Activated B cell treated with CpG ODN at 0.5 μM for 24 hours (primary cell): Measurements from ENCODE around the gene WBP11. TPM values are rescaled to one million over a fixed set of nuclear protein-coding genes. Genes with fewer than 3 reads are reported as not detected.
"Not testable (repeated sequence)": the region's sequence is repeated elsewhere in the genome, so short reads cannot be mapped to it uniquely, and the experiment has no call there.

Experiments
- ATAC-seq: fragments of 200-7000 bp; cut with Tn5 transposase; one replicate; pipeline ENCODE4 v1.10.0; 2021; ENCODE audit warnings: low read depth, mild to moderate bottlenecking, moderate library complexity
- CTCF ChIA-PET: fragments of 350-600 bp; sonication (Branson Sonifier 250); formaldehyde crosslinking; loops from one replicate; lab custom pipeline; 2021; ENCODE audit warnings: antibody characterized with exemption; lab: Charles Lee
- POLR2A ChIA-PET: fragments of 350-600 bp; sonication (Branson Sonifier 250); formaldehyde crosslinking; loops from one replicate; lab custom pipeline; 2021; ENCODE audit warnings: antibody characterized with exemption; lab: Charles Lee
- DNase-seq: peaks from one replicate; pipeline ENCODE4 v3.0.0; 2022
- H3K27ac Mint-ChIP-seq: one replicate; pipeline ENCODE4 v1.8.0; 2020; ENCODE audit warnings: mixed read lengths
- H3K27me3 Mint-ChIP-seq: one replicate; pipeline ENCODE4 v1.8.0; 2021; ENCODE audit warnings: mixed read lengths
- H3K36me3 Mint-ChIP-seq: one replicate; pipeline ENCODE4 v1.8.0; 2021; ENCODE audit warnings: low read depth, mixed read lengths
- H3K4me1 Mint-ChIP-seq: one replicate; pipeline ENCODE4 v1.8.0; 2021; ENCODE audit warnings: mixed read lengths
- H3K4me3 Mint-ChIP-seq: one replicate; pipeline ENCODE4 v1.8.0; 2020; ENCODE audit warnings: mild to moderate bottlenecking, mixed read lengths
- H3K9me3 Mint-ChIP-seq: one replicate; pipeline ENCODE4 v1.8.0; 2020; ENCODE audit warnings: mixed read lengths
- intact Hi-C: fragments of 100-400 bp; cut with micrococcal nuclease; formaldehyde crosslinking; loops from one replicate; pipeline ENCODE4 v1.15.1; 2024
- total RNA-seq: library from RNA; stranded (reverse); gene quantifications from 2 replicates; pipeline ENCODE4 v1.2.3, GENCODE V29; 2022
- TF ChIP-seq, protein P1 (sequence below): fragments of 200-600 bp; IDR thresholded peaks from one replicate; pipeline ENCODE4 v1.8.0; 2022; ENCODE audit warnings: antibody characterized with exemption, mild to moderate bottlenecking

The WBP11 gene
- total RNA-seq, 1 donor from 2014 or later = 89.4 TPM

DNA sequence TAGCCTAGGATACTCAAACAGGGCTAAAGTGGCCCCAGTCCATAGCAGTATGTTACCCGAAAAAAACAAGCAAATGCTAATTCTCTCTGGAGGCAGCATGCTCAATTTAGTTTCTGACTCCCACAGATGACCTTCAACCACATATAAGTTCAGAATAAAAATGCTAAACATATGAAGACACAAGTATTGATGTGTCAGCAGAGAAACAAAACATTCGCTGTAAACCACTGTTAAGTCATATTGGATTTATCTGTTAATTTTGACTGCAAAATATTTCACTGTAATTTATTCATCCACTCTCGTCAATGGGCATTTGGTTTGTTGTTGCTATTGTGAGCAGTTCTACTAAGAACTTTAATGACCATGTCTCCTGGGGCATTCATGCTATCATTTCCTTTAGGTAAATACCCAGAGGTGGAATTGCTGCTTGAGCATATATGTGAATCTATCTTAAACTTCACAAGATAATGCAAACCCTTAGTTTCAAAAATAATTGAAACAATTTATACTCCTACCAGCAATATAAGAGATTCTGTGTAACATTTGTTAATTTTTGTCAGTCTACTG, 36.5 kb downstream of the WBP11 start:
- Mint-ChIP-seq H3K27me3 (no peaks in the 10 kb centered on the region), H3K36me3 (peaks cover 66% of the 10 kb centered on the region), H3K27ac (peak overlapping the region; percentile 30), H3K9me3 (peaks cover 14% of the 10 kb centered on the region), H3K4me3 (peak overlapping the region; percentile 32), H3K4me1 (peaks cover 44% of the 10 kb centered on the region)
- no peak for DNase-seq
- CTCF ChIA-PET = no interaction called here
- no peak for ATAC-seq
- intact Hi-C loops = no loop called here
- POLR2A ChIA-PET = no interaction called here
- TF ChIP-seq, protein P1, sequence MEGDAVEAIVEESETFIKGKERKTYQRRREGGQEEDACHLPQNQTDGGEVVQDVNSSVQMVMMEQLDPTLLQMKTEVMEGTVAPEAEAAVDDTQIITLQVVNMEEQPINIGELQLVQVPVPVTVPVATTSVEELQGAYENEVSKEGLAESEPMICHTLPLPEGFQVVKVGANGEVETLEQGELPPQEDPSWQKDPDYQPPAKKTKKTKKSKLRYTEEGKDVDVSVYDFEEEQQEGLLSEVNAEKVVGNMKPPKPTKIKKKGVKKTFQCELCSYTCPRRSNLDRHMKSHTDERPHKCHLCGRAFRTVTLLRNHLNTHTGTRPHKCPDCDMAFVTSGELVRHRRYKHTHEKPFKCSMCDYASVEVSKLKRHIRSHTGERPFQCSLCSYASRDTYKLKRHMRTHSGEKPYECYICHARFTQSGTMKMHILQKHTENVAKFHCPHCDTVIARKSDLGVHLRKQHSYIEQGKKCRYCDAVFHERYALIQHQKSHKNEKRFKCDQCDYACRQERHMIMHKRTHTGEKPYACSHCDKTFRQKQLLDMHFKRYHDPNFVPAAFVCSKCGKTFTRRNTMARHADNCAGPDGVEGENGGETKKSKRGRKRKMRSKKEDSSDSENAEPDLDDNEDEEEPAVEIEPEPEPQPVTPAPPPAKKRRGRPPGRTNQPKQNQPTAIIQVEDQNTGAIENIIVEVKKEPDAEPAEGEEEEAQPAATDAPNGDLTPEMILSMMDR = no peak

DNA sequence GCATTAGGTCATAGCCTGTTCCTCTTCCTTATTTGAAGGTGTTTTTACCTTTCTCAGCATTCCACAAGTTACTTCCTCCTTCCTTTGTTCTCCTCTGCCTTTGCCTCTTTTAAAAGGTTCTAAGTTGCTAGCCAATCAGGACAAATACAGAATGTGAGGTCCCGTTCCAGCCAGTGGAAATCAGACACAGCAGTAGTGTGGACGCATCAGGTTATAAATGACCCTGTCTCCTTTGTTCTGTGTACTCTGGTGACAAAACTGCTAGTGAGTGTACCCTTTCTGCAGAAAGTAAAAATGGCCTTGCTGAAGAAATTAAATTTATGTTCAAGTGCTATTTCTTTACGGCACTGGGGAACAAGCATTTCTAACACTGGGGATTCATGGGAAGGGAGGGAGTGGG, 37.3 kb downstream of the WBP11 start:
- H3K27me3 Mint-ChIP-seq, DNase-seq, H3K4me3 Mint-ChIP-seq, CTCF ChIA-PET, intact Hi-C loops, POLR2A ChIA-PET, H3K27ac Mint-ChIP-seq, ATAC-seq: not testable (repeated sequence)
- Mint-ChIP-seq H3K9me3 (peaks cover 19% of the 10 kb centered on the region), H3K4me1 (peaks cover 39% of the 10 kb centered on the region), H3K36me3 (peaks cover 72% of the 10 kb centered on the region)

DNA sequence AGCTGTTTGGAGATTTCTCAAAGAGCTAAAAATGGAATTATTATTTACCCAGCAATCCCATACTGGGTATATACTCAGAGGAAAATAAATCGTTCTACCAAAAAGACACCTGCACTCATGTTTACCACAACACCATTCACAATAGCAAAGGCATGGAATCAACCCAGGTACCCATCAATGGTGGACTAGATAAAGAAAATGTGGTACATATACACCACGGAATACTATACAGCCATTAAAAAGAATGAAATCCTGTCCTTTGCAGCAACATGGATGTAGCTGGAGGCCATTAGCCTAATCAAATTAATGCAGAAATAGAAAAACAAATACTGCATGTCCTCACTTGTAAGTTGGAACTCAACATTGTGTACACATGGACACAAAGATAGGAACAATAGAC, 37.9 kb downstream of the WBP11 start:
- H3K27me3 Mint-ChIP-seq = no peaks in the 10 kb centered on the region
- no peak overlapping the region for H3K27ac Mint-ChIP-seq
- H3K4me1 Mint-ChIP-seq = peaks cover 38% of the 10 kb centered on the region
- POLR2A ChIA-PET = no interaction called here
- peaks cover 22% of the 10 kb centered on the region for H3K9me3 Mint-ChIP-seq
- no peak overlapping the region for H3K4me3 Mint-ChIP-seq
- intact Hi-C loops = no loop called here
- TF ChIP-seq, protein P1 = no peak
- ATAC-seq (no peak), DNase-seq (no peak)
- H3K36me3 Mint-ChIP-seq = peaks cover 72% of the 10 kb centered on the region
- CTCF ChIA-PET = no interaction called here

DNA sequence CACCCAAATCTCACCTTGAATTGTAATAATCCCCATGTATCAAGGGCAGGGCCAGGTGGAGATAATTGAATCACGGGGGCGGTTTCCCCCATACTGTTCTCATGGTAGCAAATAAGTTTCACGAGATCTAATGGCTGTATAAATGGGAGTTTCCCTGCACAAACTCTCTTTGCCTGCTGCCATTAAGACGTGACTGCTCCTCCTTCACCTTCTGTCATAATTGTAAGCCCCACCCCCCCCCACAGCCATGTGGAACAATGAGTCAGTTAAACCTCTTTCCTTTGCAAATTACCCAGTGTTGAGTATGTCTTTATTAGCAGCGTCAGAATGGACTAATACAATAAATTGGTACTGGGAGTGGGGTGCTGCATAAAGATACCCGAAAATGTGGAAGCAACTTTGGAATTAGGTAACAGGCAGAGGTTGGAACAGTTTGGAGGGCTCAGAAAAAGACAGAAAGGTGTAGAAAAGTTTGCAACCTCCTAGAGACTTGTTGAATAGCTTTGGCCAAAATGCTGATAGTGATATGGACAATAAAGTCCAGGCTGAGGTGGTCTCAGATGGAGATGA, 43.5 kb downstream of the WBP11 start:
- DNase-seq, H3K27ac Mint-ChIP-seq, CTCF ChIA-PET, POLR2A ChIA-PET, intact Hi-C loops, ATAC-seq, H3K27me3 Mint-ChIP-seq, H3K4me3 Mint-ChIP-seq: not testable (repeated sequence)
- peaks cover 18% of the 10 kb centered on the region for H3K9me3 Mint-ChIP-seq
- H3K36me3 Mint-ChIP-seq = peaks cover 45% of the 10 kb centered on the region
- H3K4me1 Mint-ChIP-seq = peaks cover 16% of the 10 kb centered on the region

DNA sequence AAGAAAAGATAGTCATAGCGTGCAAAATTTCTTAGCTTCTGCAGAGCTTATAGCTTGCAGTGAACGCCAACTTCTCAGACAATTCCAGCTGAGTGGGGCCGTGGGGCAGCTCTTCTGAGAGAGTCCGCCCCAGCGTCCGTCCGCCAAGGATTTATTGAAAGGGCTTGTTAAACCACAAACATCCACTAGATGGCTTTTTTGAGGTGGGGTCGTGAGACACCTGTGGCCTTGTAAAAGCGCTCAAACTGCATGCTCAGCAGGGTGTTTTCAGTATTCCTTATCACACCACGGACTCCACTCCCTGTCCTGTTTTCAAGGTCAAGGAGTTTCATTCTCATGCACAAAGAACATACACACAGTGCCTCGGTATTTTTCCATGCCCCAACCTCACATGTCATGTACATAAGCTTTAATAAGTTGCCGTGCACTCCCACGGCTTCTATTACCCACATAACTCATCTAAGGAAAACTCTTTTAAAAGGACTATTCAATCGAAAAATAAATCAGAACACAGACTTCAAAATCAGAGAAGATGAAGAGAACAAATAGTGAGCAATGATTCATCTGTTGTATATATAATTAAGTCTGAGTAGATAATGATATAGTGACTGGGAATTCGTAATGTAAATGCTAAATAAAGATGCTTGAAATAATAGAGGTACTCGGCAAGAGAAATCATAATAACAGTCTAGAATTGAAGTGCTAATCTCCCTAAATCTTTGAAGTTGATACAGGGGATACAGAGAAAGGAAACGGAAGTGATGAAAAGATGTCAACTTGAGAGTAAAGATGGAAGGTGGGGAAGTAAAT, 46.7 kb downstream of the WBP11 start:
- TF ChIP-seq, protein P1 = no peak
- Mint-ChIP-seq H3K27me3 (no peaks in the 10 kb centered on the region), H3K9me3 (peaks cover 13% of the 10 kb centered on the region), H3K36me3 (peaks cover 37% of the 10 kb centered on the region), H3K4me3 (no peak overlapping the region), H3K27ac (no peak overlapping the region), H3K4me1 (peaks cover 8% of the 10 kb centered on the region)
- no peak for DNase-seq
- CTCF ChIA-PET = no interaction called here
- intact Hi-C loops = no loop called here
- POLR2A ChIA-PET = interaction anchor here (2.8 kb wide), 1 partner anchor 14 kb away, joined by 9 read pairs; a partner anchor contains a TSS
- ATAC-seq = no peak

DNA sequence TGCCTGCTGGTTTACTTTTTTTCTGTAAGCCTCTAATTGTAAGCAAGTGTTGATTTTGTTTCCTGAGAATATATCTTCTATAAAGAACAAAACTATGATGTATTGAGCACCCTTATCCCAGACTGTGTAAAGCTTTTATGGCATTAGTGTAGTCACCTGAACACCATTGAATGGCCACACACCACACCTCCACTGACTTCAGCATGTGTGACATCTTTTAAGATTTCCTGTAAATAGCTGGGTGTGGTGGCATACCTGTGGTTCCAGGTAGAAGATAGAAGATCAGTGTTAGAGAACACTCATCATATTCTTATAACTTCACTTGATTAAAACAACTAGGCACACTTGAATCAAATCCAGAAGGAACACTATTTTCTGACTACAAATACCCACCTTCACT, 51.3 kb downstream of the WBP11 start:
- intact Hi-C loops = no loop called here
- Mint-ChIP-seq H3K4me3 (no peak overlapping the region), H3K4me1 (peaks cover 9% of the 10 kb centered on the region), H3K9me3 (peaks cover 4% of the 10 kb centered on the region), H3K27ac (no peak overlapping the region), H3K36me3 (peaks cover 27% of the 10 kb centered on the region), H3K27me3 (no peaks in the 10 kb centered on the region)
- ChIA-PET CTCF (no interaction called here), POLR2A (interaction anchor here (0.7 kb wide), 1 partner anchor 28 kb away, joined by 4 read pairs; no protein-coding TSS in a partner anchor)
- TF ChIP-seq, protein P1 = no peak
- DNase-seq (no peak), ATAC-seq (no peak)
